ENCODE measurements around the gene GPSM1. TPM values are rescaled to one million over a fixed set of nuclear protein-coding genes. Genes with fewer than 3 reads are reported as not detected.

Gene GPSM1, protein sequence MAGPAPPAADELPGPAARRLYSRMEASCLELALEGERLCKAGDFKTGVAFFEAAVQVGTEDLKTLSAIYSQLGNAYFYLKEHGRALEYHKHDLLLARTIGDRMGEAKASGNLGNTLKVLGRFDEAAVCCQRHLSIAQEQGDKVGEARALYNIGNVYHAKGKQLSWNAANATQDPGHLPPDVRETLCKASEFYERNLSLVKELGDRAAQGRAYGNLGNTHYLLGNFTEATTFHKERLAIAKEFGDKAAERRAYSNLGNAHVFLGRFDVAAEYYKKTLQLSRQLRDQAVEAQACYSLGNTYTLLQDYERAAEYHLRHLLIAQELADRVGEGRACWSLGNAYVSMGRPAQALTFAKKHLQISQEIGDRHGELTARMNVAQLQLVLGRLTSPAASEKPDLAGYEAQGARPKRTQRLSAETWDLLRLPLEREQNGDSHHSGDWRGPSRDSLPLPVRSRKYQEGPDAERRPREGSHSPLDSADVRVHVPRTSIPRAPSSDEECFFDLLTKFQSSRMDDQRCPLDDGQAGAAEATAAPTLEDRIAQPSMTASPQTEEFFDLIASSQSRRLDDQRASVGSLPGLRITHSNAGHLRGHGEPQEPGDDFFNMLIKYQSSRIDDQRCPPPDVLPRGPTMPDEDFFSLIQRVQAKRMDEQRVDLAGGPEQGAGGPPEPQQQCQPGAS
- 48.2 TPM for polyA plus RNA-seq (2013, experiment 1 of 2; ENCODE audit: insufficient read length)
- 44.3 TPM for polyA plus RNA-seq (2013, experiment 2 of 2; ENCODE audit: insufficient read length)

GRCh38 chr9:136327304-136327974 is at the start of gene GPSM1:
Gene GPSM1, plus strand, starts transcription at chr9:136327539. Its CDS starts 157 bp downstream, at chr9:136327696.
- peak; percentile 74 for DNase-seq

DNA sequence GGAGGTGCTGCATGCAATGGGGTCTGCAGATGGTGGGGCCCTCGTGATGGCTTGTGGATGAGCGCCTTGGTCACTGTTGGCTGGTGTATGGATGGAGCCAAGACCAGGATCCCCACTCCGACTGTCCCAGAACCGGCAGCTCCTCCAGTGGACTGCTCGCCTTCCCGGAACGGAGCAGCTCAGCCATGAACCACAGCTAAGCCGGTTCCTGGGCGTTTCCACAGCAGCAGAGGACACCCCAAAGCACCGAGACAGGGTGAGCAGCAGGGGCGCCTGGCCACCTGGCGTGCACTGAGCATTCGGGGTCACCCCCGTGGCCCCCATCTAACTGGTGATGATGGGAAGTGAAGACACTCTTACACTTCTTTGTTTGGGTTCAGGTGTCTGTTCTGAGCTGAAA is 49.6 kb upstream of the GPSM1 start:
- no peak for DNase-seq

DNA sequence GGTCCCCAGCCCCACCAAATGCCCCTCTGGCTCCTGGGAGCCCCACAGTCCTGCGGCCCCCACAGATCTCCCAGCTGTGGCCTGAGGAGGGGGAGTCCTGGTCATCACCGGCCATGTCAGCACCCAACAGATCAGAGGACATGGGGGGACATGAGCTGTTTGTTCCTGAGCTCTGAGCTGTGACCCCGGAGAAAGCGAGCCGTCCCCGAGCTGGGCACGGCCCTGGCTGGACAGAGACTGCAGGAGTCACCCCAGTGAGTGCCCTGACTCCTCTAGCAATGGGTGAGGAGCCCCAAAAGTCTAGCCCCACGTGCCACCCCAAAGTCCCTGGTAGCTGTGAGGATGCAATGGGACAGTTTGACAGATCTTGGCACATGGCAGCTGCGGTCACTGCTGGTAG is 49.1 kb upstream of the GPSM1 start:
- no peak for DNase-seq

GRCh38 chr9:136278894-136279293 is 48.4 kb upstream of the GPSM1 start:
- DNase-seq = no peak

GRCh38 chr9:136279471-136279870 is 47.9 kb upstream of the GPSM1 start:
- no peak for DNase-seq

GRCh38 chr9:136280535-136281315 is 46.6 kb upstream of the GPSM1 start:
- DNase-seq = no peak

DNA sequence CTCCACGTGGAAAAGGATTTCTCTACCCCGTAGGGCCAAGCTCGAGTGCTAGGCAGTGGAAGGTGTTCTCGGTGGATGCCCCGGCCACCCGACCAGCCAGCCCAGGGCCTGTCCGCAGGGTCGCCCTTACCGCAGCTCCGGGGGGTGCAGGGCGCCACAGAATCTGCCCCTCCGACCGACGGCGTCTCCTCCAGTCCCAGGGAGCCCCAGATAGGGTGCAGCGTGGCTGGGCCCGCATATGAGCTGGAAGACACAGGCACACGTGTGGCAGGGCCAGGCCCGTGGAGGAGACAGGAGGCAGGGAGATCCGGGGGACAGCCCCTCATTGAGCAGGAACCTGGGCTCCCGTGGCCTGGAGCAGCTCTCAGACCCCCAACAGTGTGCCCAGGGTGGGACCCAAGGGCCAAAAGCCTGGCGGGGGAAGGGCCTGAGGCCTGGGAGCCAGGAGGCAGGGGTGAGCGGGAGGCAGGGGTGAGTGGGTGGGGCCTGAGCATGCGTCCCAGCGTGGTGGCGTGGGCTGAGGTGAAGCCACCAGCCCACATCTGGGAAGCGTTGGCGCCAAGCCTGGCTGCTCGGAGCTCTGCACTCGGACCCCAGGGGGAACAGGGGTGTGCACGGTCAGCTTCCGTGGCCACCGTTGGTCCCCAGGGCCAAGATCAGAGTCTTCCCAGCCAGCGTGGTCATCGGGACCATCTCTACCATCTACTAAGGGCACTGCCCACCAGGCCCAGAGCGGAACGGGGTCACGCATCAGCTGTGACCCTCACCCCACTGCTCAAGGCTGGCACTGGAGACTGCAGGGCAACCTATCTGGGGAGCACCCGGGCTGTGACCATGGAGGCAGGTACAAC is 45.7 kb upstream of the GPSM1 start:
- DNase-seq = no peak

- no peak for DNase-seq
Measured at GRCh38 chr9:136282272-136282861, 45.0 kb upstream of the GPSM1 start.

GRCh38 chr9:136283291-136284235 is 43.8 kb upstream of the GPSM1 start:
- DNase-seq = peak; percentile 66

DNA sequence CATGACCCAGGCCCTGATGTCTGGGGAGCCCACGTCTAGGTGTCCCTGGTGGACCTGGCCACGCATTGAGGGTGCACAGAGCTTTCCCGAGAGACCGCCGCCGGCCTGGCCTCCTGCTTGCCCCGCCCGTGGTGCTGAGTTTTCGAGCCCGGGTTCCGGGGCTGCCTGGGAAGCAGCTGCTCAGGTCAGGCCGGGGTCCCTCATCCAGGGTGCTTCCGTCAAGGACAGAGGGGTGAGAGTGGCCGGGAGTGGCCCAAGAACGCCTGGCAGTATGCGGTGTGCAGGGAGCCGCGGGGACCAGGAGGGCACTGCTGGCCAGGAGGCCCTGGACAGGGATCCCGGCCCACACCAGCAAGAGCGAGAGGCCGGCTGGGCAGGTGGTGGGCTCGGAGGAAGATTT is 43.0 kb upstream of the GPSM1 start:
- DNase-seq = no peak

GRCh38 chr9:136284951-136285350 is 42.4 kb upstream of the GPSM1 start:
- DNase-seq = no peak

DNA sequence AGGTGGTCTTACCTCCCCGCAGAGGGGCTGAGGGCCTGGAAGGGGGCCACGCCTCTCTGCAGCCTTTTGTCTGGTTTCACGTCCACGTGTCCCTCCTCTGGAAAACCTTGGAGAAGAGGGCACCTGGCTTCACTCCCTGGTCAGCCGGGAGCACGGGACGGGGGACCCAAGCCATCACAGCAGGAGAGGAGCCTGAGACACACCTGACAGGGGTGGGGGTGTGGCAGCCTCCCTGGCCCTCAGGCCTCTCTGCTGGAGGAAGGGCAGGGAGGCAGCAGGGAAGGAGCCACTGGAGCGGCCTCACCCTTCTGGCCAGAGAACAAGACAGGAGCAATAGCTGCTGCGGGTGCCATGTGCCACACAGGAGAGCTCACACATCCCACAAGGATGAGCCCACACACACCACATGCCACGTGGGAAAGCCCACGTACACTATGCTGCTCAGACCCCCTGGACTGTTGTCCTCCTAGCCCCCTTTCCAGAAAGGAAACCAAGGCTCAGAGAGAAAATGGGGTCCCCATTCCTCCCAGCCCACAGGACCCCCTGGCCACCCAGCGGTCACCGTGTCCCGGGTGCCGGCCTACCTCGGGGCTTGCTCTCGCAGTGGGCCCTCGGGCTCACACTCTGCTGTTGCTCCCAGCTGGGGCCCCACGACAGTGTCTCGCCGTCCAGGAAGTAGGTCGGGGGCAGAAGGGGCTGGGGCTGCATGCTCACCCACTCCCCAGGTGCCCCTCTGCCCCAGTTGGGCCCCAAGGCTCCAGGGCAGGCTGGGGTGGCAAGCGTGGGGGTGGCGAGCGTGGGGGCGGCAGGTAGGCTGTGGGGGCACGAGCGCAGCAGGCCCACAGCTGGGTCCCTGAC is 41.6 kb upstream of the GPSM1 start:
- DNase-seq = no peak

- DNase-seq = no peak
Measured at GRCh38 chr9:136286359-136286986, 40.9 kb upstream of the GPSM1 start.

DNA sequence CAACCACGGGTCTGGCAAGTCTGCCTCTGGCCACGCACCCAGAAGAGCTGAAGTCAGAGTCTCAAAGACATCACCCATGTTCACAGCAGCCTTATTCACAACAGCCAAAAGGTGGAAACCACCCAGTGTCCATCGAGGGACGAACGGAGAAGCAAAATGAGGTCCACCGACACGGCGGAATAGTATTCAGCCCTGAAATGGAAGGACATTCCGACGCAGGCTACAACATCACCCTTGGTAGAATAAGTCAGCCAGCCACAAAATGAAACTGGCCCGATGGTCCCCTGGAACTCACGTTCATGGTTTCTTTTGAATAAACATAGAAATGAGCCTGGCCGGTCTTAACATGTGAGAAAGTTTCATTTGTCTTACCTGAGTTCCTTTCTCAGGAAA is 40.4 kb upstream of the GPSM1 start:
- no peak for DNase-seq

DNA sequence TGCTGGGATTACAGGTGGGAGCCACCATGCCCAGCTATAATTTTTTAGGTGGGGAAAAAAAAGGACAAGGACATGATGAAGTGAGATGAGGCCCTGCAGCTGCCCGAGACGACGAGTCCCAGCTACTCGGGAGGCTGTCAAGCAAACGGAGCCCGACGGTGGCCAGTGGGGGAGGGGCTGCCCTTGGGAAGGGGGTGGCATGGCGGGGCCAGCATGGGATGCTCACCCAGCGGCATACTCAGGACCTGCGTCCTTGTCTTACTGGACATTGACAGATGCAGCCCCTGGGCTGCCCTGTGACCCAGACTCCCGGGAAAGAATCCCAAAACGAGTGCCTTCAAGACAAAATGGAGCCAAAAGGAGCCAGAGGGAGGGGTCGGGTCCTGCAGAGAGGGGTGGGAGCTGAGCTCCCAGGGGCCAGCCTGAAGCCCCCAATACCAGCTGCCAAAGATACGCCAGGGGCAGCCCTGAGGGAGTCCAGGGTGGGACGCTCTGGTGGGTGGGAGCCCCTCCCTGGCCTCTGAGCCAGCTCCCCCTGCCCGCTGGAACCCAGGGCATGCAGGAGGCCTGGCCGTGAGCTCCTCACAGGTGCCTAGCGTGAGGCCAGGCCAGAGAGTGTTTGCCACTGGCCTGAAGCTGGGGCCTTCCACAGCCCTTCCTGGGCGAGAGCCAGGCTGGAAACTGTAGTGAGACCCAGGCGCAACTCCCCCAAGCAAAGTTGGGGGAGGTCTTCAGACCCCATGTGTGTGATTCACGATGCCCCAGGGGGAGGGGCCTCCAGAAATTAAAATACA is 39.2 kb upstream of the GPSM1 start:
- no peak for DNase-seq

GRCh38 chr9:136289651-136290507 is 37.5 kb upstream of the GPSM1 start:
- no peak for DNase-seq
